K562 (cell line): ENCODE data around the gene STIL. TPM values are rescaled to one million over a fixed set of nuclear protein-coding genes. Genes with fewer than 3 reads are reported as not detected.
A peak's percentile ranks its signal among the peaks of the same experiment; 100 is the strongest.

Source experiments
- ATAC-seq: fragments of 200-7000 bp; cut with Tn5 transposase; 3 replicates; pipeline ENCODE4 v1.9.1; 2020; ENCODE audit warnings: moderate library complexity
- BruUV-seq: library from RNA; stranded (reverse); fragments of 400-500 nt; replicated peaks from 2 replicates; lab custom pipeline; 2021; lab: Mats Ljungman, UMichigan
- CTCF ChIA-PET: fragments of 300-600 bp; formaldehyde crosslinking; extraction: SDS; loops from one replicate; lab custom pipeline; 2021; ENCODE audit warnings: low intra/inter-chr PET ratio; lab: Yijun Ruan, JAX
- POLR2A ChIA-PET: fragments of 300-600, 350-650 bp; sonication (Branson Sonifier 250); formaldehyde crosslinking; extraction: SDS; loops from one replicate; lab custom pipeline; 2021; ENCODE audit warnings: antibody characterized with exemption, inconsistent platforms; lab: Yijun Ruan, JAX
- DNase-seq, 4 experiments: peaks; one replicate each; pipeline versions ENCODE4 v3.0.0 to v3.0.0-alpha.2; 2011 to 2018; ENCODE audit warnings: low spot score in 3 of 4, mixed read lengths in 3 of 4; ENCODE audit errors: extremely low read depth in 1 of 4
- FAIRE-seq: peaks from 2 replicates; lab custom pipeline; 2011; peaks lifted over from hg19 to GRCh38; lab: Jason Lieb, UNC
- H2AFZ ChIP-seq: 2 replicates; pipeline ENCODE4 v1.6.0; 2011; ENCODE audit warnings: low read depth, low read length, control low read depth, inconsistent platforms
- H3K27ac ChIP-seq: fragments of 200-600 bp; 3 replicates; pipeline ENCODE4 v1.8.0; 2011; ENCODE audit warnings: low read depth, mild to moderate bottlenecking, control low read depth, inconsistent platforms, low read length, moderate library complexity, mixed read lengths; ENCODE audit errors: extremely low read depth
- H3K27me3 ChIP-seq, 2 experiments: fragments of 300-600 bp in 1 of 2; 2 replicates in 1 of 2; 3 replicates in 1 of 2; pipeline versions ENCODE4 v1.6.0 to v1.8.0; 2011; ENCODE audit warnings: inconsistent platforms in 2 of 2, low read length in 2 of 2, mild to moderate bottlenecking in 1 of 2, mixed read lengths in 1 of 2, moderate library complexity in 1 of 2; ENCODE audit not compliant: control insufficient read depth in 2 of 2, insufficient read depth in 2 of 2
- H3K36me3 ChIP-seq: fragments of 300-600 bp; 3 replicates; pipeline ENCODE4 v1.8.0; 2011; ENCODE audit warnings: mild to moderate bottlenecking, low read length, inconsistent platforms; ENCODE audit not compliant: control insufficient read depth, insufficient read depth
- H3K4me1 ChIP-seq, 2 experiments: fragments of 200-600 bp in 1 of 2; replicated peaks in 1 of 2; 2 replicates in 1 of 2; 3 replicates in 1 of 2; pipeline versions ENCODE4 v1.5.1 to v1.8.0; 2011; ENCODE audit warnings: inconsistent platforms in 2 of 2, low read length in 2 of 2, mild to moderate bottlenecking in 1 of 2, mixed read lengths in 1 of 2, moderate library complexity in 1 of 2; ENCODE audit not compliant: control insufficient read depth in 2 of 2, insufficient read depth in 2 of 2
- H3K4me2 ChIP-seq: 2 replicates; pipeline ENCODE4 v1.6.1; 2011; ENCODE audit warnings: low read length, control low read depth, inconsistent platforms, mixed read lengths; ENCODE audit not compliant: insufficient read depth
- H3K4me3 ChIP-seq: fragments of 200-600 bp; sonication (generic), shearing (Covaris generic); 2 replicates; pipeline ENCODE4 v1.5.1; 2016; ENCODE audit warnings: control low read depth, inconsistent platforms
- H3K79me2 ChIP-seq: fragments of 200-600 bp; 3 replicates; pipeline ENCODE4 v1.8.0; 2011; ENCODE audit warnings: low read length, inconsistent platforms; ENCODE audit not compliant: control insufficient read depth, insufficient read depth
- H3K9ac ChIP-seq, 2 experiments: 2 replicates each; pipeline versions ENCODE4 v1.6.0 to v1.6.1; 2011; ENCODE audit warnings: low read depth in 2 of 2, low read length in 2 of 2, control low read depth in 1 of 2, inconsistent platforms in 1 of 2, mild to moderate bottlenecking in 1 of 2, mixed read lengths in 1 of 2; ENCODE audit not compliant: insufficient read depth in 1 of 2
- H3K9me1 ChIP-seq: one replicate; pipeline ENCODE4 v1.6.0; 2011; ENCODE audit warnings: inconsistent platforms, mild to moderate bottlenecking, low read length, moderate library complexity; ENCODE audit not compliant: control insufficient read depth, insufficient read depth
- H3K9me3 ChIP-seq: replicated peaks from 2 replicates; pipeline ENCODE4 v1.5.1; 2011; ENCODE audit warnings: low read depth, low read length, inconsistent platforms; ENCODE audit not compliant: control insufficient read depth, insufficient read depth
- H4K20me1 ChIP-seq: replicated peaks from 2 replicates; pipeline ENCODE4 v1.6.1; 2011; ENCODE audit warnings: low read length, inconsistent platforms, mixed read lengths; ENCODE audit not compliant: control insufficient read depth, insufficient read depth
- ATF1 ChIP-seq, 2 experiments: fragments of 450-650 bp in 1 of 2; IDR thresholded peaks; 2 replicates each; pipeline ENCODE4 v1.6.1; 2016; ENCODE audit warnings: missing compliant biosample characterization in 1 of 2, missing genetic modification characterization in 1 of 2
- CBFA2T3 ChIP-seq: fragments of 450-650 bp; IDR thresholded peaks from 2 replicates; pipeline ENCODE4 v1.6.1; 2017
- CBX1 ChIP-seq: sonication (generic); IDR thresholded peaks from 2 replicates; pipeline ENCODE4 v1.6.1; 2016; ENCODE audit warnings: antibody characterized with exemption, low read depth, mild to moderate bottlenecking
- CBX3 ChIP-seq, 2 experiments: IDR thresholded peaks; 1 replicate in 1 of 2; 2 replicates in 1 of 2; pipeline ENCODE4 v1.6.1; 2012; ENCODE audit warnings: inconsistent platforms in 2 of 2, low read length in 2 of 2, borderline replicate concordance in 1 of 2, control low read depth in 1 of 2
- CREM ChIP-seq: IDR thresholded peaks from 2 replicates; pipeline ENCODE4 v1.6.1; 2014; ENCODE audit warnings: antibody characterized with exemption, low read depth
- ELF4 ChIP-seq: fragments of 450-650 bp; formaldehyde crosslinking; IDR thresholded peaks from 2 replicates; pipeline ENCODE4 v1.4.0; 2022; ENCODE audit warnings: missing genetic modification characterization
- HDAC2 ChIP-seq: fragments of 450-650 bp; IDR thresholded peaks from 2 replicates; pipeline ENCODE4 v1.6.1; 2016; ENCODE audit warnings: mild to moderate bottlenecking
- KDM1A ChIP-seq, 2 experiments: fragments of 450-650 bp; IDR thresholded peaks; 2 replicates each; pipeline ENCODE4 v1.6.1; 2016; ENCODE audit warnings: mild to moderate bottlenecking in 2 of 2
- MIER1 ChIP-seq: fragments of 450-650 bp; IDR thresholded peaks from 2 replicates; pipeline ENCODE4 v1.6.1; 2016; ENCODE audit warnings: antibody characterized with exemption, mild to moderate bottlenecking, low read depth
- NFIC ChIP-seq: fragments of 450-650 bp; IDR thresholded peaks from 2 replicates; pipeline ENCODE4 v1.6.1; 2017; ENCODE audit warnings: mild to moderate bottlenecking, inconsistent platforms
- NR1H2 ChIP-seq: sonication (generic); formaldehyde crosslinking; IDR thresholded peaks from 2 replicates; pipeline ENCODE4 v1.4.0; 2020; ENCODE audit warnings: mild to moderate bottlenecking, missing genetic modification reagents
- PHF20 ChIP-seq: fragments of 450-650 bp; IDR thresholded peaks from 2 replicates; pipeline ENCODE4 v1.6.1; 2018; ENCODE audit not compliant: partially characterized antibody
- RBM25 ChIP-seq: fragments of 200-400 bp; formaldehyde crosslinking; IDR thresholded peaks from 2 replicates; pipeline ENCODE4 v1.6.1; 2018; ENCODE audit warnings: low read length, low read depth, moderate library complexity; ENCODE audit not compliant: severe bottlenecking
- ZNF175 ChIP-seq: fragments of 200-800 bp; sonication (Bioruptor generic); IDR thresholded peaks from 2 replicates; pipeline ENCODE4 v1.6.1; 2016; ENCODE audit warnings: low read depth, mild to moderate bottlenecking, missing genetic modification characterization, missing compliant biosample characterization
- WGBS: fragments of 100-300 bp; shearing (Covaris generic); methylation state at CpG from one replicate; pipeline ENCODE4 v1.1.6; 2016; ENCODE audit warnings: low coverage, mixed read lengths; ENCODE audit not compliant: insufficient coverage; ENCODE audit errors: missing lambda C conversion rate; 5-methylcytosine and 5-hydroxymethylcytosine counted together
- in situ Hi-C: fragments of 300-500 bp; cut with MboI; formaldehyde crosslinking; loops from 4 replicates; pipeline ENCODE4 v1.15.0; 2018; ENCODE audit warnings: inconsistent platforms, mixed read lengths
- intact Hi-C: fragments of 100-400 bp; cut with micrococcal nuclease; formaldehyde crosslinking; loops from 2 replicates; pipeline ENCODE4 v1.14.2; 2022
- polyA plus RNA-seq, 8 experiments: library from polyadenylated mRNA; depleted of rRNA in 4 of 8; stranded (reverse) in 5 of 8; unstranded in 3 of 8; fragments of >200 nt; fragmentation: Nextera tagmentation in 2 of 8; fragmentation: Illumina TruSeq in 1 of 8; extraction: Ambion mirVana in 2 of 8; extraction: Trizol in 1 of 8; gene quantifications; 2 replicates each; pipeline versions ENCODE4 v1.2.1 to v1.2.3, GENCODE V29; 2011 to 2014; ENCODE audit warnings: inconsistent platforms in 1 of 8, missing spikeins in 1 of 8
- total RNA-seq, 7 experiments: library from RNA; depleted of rRNA in 6 of 7; stranded (reverse); fragments of >200 nt in 6 of 7; fragmentation: Illumina TruSeq in 2 of 7; extraction: Trizol in 2 of 7; gene quantifications; 2 replicates each; pipeline versions ENCODE4 v1.2.1 to v1.2.3, GENCODE V29; 2011 to 2021; ENCODE audit warnings: low replicate concordance in 1 of 7
- TF ChIP-seq, protein P1 (sequence below): fragments of 250-450 bp; sonication (Bioruptor Pico); IDR thresholded peaks from 2 replicates; pipeline ENCODE4 v1.8.0; 2022; ENCODE audit warnings: moderate library complexity, mild to moderate bottlenecking, inconsistent platforms
- TF ChIP-seq, protein P2 (sequence below): fragments of 450-650 bp; formaldehyde crosslinking; IDR thresholded peaks from 2 replicates; pipeline ENCODE4 v1.4.0; 2020; ENCODE audit warnings: mild to moderate bottlenecking, moderate library complexity
- TF ChIP-seq, protein P3 (sequence below), 2 experiments: fragments of 250-450 bp in 1 of 2; fragments of 450-650 bp in 1 of 2; sonication (Bioruptor Pico) in 1 of 2; IDR thresholded peaks; 2 replicates each; pipeline versions ENCODE4 v1.6.1 to v1.8.0; 2016 to 2021; ENCODE audit warnings: mild to moderate bottlenecking in 2 of 2, moderate library complexity in 2 of 2, missing compliant biosample characterization in 1 of 2, missing genetic modification characterization in 1 of 2
- TF ChIP-seq, protein P4 (sequence below), 2 experiments: IDR thresholded peaks; 2 replicates each; pipeline ENCODE4 v1.6.1; 2012; ENCODE audit warnings: improper control_type of control experiment in 2 of 2, low read depth in 2 of 2, low read length in 2 of 2, borderline replicate concordance in 1 of 2

STIL gene
- total and polyA plus RNA-seq, 9 of the 15 experiments (the other 6 are each of a cell fraction or from before 2014, with no cell fraction given): 10.5 to 77.4 (median 39.6) TPM

DNA sequence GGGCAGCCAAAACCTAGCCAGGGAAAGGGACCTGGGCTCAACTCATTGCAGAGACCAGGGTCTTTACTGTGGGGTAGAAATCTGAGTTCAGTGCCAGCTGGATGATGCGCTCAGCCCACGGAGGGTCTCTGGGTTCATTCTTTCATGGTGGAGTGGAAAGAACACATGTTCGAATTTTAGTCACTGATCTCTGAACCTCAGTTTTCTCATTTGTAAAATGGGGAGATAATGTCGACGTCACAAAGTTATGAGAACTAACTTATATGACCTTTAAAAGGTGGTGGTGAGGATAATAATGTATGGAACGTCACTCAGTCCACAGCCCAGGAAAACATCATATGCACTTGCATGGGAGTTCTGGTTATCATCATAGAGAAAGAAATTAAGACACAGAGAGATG, 80.8 kb downstream of the STIL start:
- Histone ChIP-seq H3K4me2 (peak overlapping the region; percentile 81; the same call in 1 of the 2 replicates), H3K9me3 (no peaks in the 10 kb centered on the region), H3K36me3 (no peaks in the 10 kb centered on the region), H4K20me1 (no peaks in the 10 kb centered on the region), H3K27me3 (no peaks in the 10 kb centered on the region), H3K27ac (peak overlapping the region; percentile 75; the same call in 2 of the 3 replicates), H3K9ac (peak overlapping the region; percentile 59 to 71; a peak in 3 of 4 replicates), H3K4me1 (peaks cover 31 to 36% of the 10 kb centered on the region in 2 experiments), H3K9me1 (no peaks in the 10 kb centered on the region), H3K4me3 (no peak overlapping the region), H3K79me2 (peaks cover 38% of the 10 kb centered on the region), H2AFZ (peak overlapping the region; percentile 81)
- DNase-seq: no peak
- intact Hi-C loops: loop anchor here (5.0 kb wide), 1 partner anchor 99 kb away; the partner anchor contains the start of gene CMPK1
- no peak for FAIRE-seq
- ATAC-seq: no peak
- in situ Hi-C loops: no loop called here
- POLR2A ChIA-PET: interaction anchor here (0.5 to 2.6 kb wide), 10 partner anchors 10 to 204 kb away, joined by 3 to 10 read pairs (median 4); partner anchors contain the start of gene FOXD2
- CTCF ChIA-PET: no interaction called here
- WGBS: 40% methylated on average over 6 of the region's 6 CpGs
- BruUV-seq: no TSS peak
- TF ChIP-seq NFIC (no peak), RBM25 (peak; percentile 95), ATF1 (CRISPR knock-in tag; IDR thresholded peaks at IDR 0.05) (no peak), ATF1 (tag; IDR thresholded peaks at IDR 0.05) (peak; percentile 85), ELF4 (CRISPR knock-in tag) (no peak), CBFA2T3 (peak; percentile 13; the same call in 1 of the 2 replicates), CBX3 (IDR thresholded peaks at IDR 0.05; ENCODE audit: borderline replicate concordance in 1 of 2, low read length in 2 of 2) (0 out of 3 replicates have a peak, but pooled peaks of 1 of the 2 experiments have one; percentile 26), PHF20 (peak; percentile 44), CREM (peak; percentile 62), MIER1 (0 out of 2 replicates have a peak, but pooled peaks have one; percentile 5), CBX1 (peak; percentile 60; the same call in 1 of the 2 replicates), HDAC2 (peak; percentile 76; the same call in 1 of the 2 replicates), KDM1A (IDR thresholded peaks at IDR 0.05) (peak; percentile 83 to 90), NR1H2 (CRISPR knock-in tag) (no peak), ZNF175 (CRISPR knock-in tag) (0 out of 2 replicates have a peak, but pooled peaks have one; percentile 32)
- TF ChIP-seq, protein P1, sequence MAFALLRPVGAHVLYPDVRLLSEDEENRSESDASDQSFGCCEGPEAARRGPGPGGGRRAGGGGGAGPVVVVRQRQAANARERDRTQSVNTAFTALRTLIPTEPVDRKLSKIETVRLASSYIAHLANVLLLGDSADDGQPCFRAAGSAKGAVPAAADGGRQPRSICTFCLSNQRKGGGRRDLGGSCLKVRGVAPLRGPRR (CRISPR knock-in tag): no peak
- TF ChIP-seq, protein P2, sequence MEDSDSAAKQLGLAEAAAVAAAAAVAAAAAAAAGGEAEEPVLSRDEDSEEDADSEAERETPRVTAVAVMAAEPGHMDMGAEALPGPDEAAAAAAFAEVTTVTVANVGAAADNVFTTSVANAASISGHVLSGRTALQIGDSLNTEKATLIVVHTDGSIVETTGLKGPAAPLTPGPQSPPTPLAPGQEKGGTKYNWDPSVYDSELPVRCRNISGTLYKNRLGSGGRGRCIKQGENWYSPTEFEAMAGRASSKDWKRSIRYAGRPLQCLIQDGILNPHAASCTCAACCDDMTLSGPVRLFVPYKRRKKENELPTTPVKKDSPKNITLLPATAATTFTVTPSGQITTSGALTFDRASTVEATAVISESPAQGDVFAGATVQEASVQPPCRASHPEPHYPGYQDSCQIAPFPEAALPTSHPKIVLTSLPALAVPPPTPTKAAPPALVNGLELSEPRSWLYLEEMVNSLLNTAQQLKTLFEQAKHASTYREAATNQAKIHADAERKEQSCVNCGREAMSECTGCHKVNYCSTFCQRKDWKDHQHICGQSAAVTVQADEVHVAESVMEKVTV (CRISPR knock-in tag): no peak
- TF ChIP-seq, protein P3, sequence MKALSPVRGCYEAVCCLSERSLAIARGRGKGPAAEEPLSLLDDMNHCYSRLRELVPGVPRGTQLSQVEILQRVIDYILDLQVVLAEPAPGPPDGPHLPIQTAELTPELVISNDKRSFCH (CRISPR knock-in tag; IDR thresholded peaks at IDR 0.05): no peak
- TF ChIP-seq, protein P3 (tag; IDR thresholded peaks at IDR 0.05): peak; percentile 71; the same call in 1 of the 2 replicates
- TF ChIP-seq, protein P4, sequence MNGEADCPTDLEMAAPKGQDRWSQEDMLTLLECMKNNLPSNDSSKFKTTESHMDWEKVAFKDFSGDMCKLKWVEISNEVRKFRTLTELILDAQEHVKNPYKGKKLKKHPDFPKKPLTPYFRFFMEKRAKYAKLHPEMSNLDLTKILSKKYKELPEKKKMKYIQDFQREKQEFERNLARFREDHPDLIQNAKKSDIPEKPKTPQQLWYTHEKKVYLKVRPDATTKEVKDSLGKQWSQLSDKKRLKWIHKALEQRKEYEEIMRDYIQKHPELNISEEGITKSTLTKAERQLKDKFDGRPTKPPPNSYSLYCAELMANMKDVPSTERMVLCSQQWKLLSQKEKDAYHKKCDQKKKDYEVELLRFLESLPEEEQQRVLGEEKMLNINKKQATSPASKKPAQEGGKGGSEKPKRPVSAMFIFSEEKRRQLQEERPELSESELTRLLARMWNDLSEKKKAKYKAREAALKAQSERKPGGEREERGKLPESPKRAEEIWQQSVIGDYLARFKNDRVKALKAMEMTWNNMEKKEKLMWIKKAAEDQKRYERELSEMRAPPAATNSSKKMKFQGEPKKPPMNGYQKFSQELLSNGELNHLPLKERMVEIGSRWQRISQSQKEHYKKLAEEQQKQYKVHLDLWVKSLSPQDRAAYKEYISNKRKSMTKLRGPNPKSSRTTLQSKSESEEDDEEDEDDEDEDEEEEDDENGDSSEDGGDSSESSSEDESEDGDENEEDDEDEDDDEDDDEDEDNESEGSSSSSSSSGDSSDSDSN (IDR thresholded peaks at IDR 0.05; ENCODE audit: borderline replicate concordance in 1 of 2, low read depth in 2 of 2, low read length in 2 of 2): 0 out of 4 replicates have a peak, but pooled peaks of 1 of the 2 experiments have one; percentile 10
